ENCODE measurements around the gene MUC4. TPM values are rescaled to one million over a fixed set of nuclear protein-coding genes. Genes with fewer than 3 reads are reported as not detected.
"Not testable (repeated sequence)": the region's sequence is repeated elsewhere in the genome, so short reads cannot be mapped to it uniquely, and the experiment has no call there.

Gene MUC4
- total and polyA plus RNA-seq, 5 donors, result 0.02 to 0.12 TPM; not detected in 3

DNA sequence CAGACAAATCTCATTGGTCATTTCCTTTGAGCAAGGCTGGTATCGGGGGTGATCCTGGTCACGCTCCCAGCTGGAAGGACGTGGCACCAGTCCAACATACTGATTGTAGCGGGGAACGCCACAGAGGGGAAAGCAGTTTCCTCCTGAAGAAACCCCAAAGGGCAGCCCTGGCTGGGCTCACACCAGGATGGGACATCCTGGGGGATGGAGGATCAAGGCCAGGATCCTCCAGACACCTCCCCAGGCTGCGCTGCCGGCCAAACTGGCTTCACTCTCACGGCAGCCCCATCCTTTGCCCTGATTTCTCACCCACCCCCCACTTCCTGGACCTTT is 54.3 kb downstream of the MUC4 start:
- intact Hi-C loops (cut with DNase I), result no loop called here
- 10% methylated on average over 8 of the region's 8 CpGs for WGBS
- H3K4me1 ChIP-seq (ENCODE audit: control insufficient read depth, insufficient read depth, low read length), result no peaks in the 10 kb centered on the region
- ATAC-seq, result peak in 1 of 2 donors; percentile 16
- no peak overlapping the region for H3K4me3 ChIP-seq (ENCODE audit: low read length)
- no peaks in the 10 kb centered on the region for H3K9me3 ChIP-seq (ENCODE audit: control insufficient read depth, low read length)
- H3K27ac ChIP-seq (ENCODE audit: low read length), result no peak overlapping the region
- peak in 1 of 3 donors; percentile 63 for DNase-seq
- no peaks in the 10 kb centered on the region for H3K27me3 ChIP-seq (ENCODE audit: control insufficient read depth, insufficient read depth)

DNA sequence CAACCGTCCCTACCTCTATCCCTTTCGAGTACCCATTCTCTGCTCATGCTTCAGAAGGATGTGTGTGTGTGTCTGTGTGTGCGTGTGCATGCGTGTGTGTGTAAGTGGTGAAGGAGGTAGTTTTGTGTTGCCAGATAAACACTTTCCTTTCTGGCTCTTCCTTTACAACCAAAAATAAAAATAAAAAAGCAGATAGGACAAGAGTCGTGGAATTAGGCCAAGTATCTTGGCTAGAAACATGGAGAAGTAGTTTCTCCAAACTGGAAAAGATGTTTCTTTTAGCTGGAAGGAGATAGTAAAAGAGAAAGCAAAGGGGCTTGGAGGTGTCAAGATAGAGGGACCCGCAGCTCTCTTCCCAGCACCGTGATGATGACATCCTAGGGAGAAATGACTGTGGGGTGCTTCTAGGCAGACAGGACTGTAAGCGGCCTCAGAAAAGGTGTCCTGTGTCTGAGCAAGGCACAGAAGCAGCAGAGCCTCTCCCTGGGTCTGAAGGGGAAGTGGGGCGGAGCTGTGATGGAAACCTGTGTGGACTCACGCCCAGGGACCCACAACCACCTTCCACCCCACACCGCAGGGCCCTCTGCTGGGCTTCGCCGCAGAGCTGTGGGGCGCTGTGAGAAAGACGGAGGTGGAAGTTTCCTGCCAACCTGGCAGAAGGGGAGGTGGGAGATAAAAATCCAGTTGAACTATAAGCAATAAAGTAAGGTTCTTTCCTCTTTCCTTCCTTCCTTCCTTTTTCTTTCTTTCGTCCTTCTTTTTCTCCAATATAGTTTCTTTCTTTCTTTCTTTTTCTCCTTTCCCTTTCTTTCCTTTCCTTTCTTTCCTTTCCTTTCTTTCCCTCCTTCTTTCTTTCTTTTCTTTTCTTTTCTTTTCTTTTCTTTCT is 55.7 kb downstream of the MUC4 start:
- Histone ChIP-seq H3K9me3 (ENCODE audit: control insufficient read depth, low read length) (no peaks in the 10 kb centered on the region), H3K27ac (ENCODE audit: low read length) (no peak overlapping the region), H3K4me1 (ENCODE audit: control insufficient read depth, insufficient read depth, low read length) (no peaks in the 10 kb centered on the region), H3K4me3 (ENCODE audit: low read length) (no peak overlapping the region), H3K27me3 (ENCODE audit: control insufficient read depth, insufficient read depth) (no peaks in the 10 kb centered on the region)
- intact Hi-C loops (cut with DNase I), result no loop called here
- ATAC-seq, result no peak
- DNase-seq, result peak in 1 of 3 donors; percentile 66
- WGBS, result 55% methylated on average over 16 of the region's 16 CpGs

DNA sequence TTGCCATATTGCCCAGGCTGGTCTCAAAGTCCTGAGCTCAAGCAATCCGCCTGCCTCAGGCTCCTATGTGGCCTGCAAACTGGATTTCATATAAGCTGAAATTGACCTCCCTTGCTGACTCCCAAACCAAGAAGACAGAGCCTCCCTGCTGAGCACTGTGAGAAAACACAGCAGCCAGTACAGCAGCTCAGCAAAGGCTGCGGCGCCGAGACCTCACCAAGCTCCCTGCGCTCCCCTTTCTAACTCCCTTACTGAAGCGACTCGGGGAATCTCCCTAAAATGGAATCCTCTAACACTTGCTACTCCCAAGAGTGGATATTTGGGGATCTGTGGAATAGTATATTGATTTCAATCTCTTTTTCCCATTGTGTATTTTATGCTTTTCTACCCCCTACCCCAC is 56.3 kb downstream of the MUC4 start:
- H3K27me3 ChIP-seq (ENCODE audit: control insufficient read depth, insufficient read depth), result no peaks in the 10 kb centered on the region
- no peak overlapping the region for H3K27ac ChIP-seq (ENCODE audit: low read length)
- ATAC-seq, result no peak
- no peak overlapping the region for H3K4me3 ChIP-seq (ENCODE audit: low read length)
- DNase-seq, result no peak
- intact Hi-C loops (cut with DNase I), result no loop called here
- 70% methylated on average over 7 of the region's 7 CpGs for WGBS
- no peaks in the 10 kb centered on the region for H3K4me1 ChIP-seq (ENCODE audit: control insufficient read depth, insufficient read depth, low read length)
- H3K9me3 ChIP-seq (ENCODE audit: control insufficient read depth, low read length), result no peaks in the 10 kb centered on the region

DNA sequence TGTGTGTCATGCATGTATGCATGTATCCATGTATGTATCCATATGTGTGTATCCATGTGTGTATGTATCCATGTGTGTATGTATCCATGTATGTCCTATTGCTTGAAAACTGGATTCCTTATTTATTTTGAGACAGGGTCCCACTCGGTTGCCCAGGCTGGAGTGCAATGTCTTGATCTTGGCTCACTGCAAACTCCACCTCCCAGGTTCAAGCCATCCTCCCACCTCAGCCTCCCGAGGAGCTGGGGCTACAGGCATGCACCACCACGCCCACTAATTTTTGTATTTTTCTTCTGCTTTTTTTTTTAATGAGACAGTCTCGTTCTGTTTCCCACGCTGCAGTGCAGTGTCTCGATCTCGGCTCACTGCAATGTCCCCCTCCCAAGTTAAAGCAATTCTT is 56.8 kb downstream of the MUC4 start:
- H3K27me3 ChIP-seq (ENCODE audit: control insufficient read depth, insufficient read depth), result no peaks in the 10 kb centered on the region
- 87% methylated on average over 7 of the region's 7 CpGs for WGBS
- intact Hi-C loops (cut with DNase I), result no loop called here

DNA sequence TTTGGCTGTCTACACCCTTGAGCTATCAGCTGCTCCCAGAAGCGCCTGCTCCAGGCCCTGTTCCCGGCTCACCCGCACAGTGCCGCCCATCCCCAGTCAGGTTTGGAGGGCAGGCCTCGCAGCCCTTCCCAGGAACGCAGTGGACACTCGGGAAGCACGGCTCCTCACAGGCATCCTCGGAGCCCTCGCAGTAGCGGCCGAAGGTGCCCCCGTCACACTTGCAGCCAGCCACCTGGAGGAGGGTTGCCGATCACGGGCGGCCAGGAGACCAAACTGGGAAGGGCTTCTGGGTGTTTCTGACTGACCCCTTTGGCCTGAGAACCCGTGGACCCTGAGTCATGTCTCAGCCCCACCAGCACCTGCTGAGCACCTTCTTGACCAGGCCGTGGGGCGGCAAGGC is 57.6 kb downstream of the MUC4 start:
- ATAC-seq (no peak), DNase-seq (no peak)
- 94% methylated on average over 19 of the region's 19 CpGs for WGBS
- Histone ChIP-seq H3K27me3 (ENCODE audit: control insufficient read depth, insufficient read depth) (no peaks in the 10 kb centered on the region), H3K4me1 (ENCODE audit: control insufficient read depth, insufficient read depth, low read length) (no peaks in the 10 kb centered on the region), H3K4me3 (ENCODE audit: low read length) (no peak overlapping the region), H3K9me3 (ENCODE audit: control insufficient read depth, low read length) (no peaks in the 10 kb centered on the region), H3K27ac (ENCODE audit: low read length) (no peak overlapping the region)
- intact Hi-C loops (cut with DNase I), result no loop called here

More for the DNA sequence above, 56.8 kb downstream of the MUC4 start:
- H3K27ac ChIP-seq (ENCODE audit: low read length), result no peak overlapping the region
- no peaks in the 10 kb centered on the region for H3K9me3 ChIP-seq (ENCODE audit: control insufficient read depth, low read length)
- no peak for ATAC-seq
- no peak for DNase-seq
- H3K4me3 ChIP-seq (ENCODE audit: low read length), result no peak overlapping the region
- H3K4me1 ChIP-seq (ENCODE audit: control insufficient read depth, insufficient read depth, low read length), result no peaks in the 10 kb centered on the region

DNA sequence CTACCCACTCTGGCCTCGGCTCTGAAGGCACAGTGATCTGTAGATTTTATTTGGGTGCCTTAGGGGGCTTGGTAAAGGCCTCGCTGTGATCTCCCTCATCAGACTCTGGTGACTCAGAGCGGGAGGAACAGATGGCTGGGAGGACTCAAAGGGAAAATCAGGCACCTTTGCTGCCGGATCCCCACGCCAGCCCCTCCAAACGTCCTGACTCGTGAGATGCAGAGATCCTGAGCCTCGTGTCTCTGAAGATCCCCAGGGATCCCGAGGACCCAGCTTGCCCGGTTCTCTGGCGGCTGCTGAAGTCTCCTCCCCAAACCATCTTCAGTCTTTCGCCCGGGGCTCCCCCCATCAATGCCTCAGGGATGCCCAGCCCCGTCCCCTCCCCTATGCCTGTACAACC is 58.1 kb downstream of the MUC4 start:
- 84% methylated on average over 14 of the region's 14 CpGs for WGBS
- ATAC-seq, result no peak
- H3K27me3 ChIP-seq (ENCODE audit: control insufficient read depth, insufficient read depth), result no peaks in the 10 kb centered on the region

DNA sequence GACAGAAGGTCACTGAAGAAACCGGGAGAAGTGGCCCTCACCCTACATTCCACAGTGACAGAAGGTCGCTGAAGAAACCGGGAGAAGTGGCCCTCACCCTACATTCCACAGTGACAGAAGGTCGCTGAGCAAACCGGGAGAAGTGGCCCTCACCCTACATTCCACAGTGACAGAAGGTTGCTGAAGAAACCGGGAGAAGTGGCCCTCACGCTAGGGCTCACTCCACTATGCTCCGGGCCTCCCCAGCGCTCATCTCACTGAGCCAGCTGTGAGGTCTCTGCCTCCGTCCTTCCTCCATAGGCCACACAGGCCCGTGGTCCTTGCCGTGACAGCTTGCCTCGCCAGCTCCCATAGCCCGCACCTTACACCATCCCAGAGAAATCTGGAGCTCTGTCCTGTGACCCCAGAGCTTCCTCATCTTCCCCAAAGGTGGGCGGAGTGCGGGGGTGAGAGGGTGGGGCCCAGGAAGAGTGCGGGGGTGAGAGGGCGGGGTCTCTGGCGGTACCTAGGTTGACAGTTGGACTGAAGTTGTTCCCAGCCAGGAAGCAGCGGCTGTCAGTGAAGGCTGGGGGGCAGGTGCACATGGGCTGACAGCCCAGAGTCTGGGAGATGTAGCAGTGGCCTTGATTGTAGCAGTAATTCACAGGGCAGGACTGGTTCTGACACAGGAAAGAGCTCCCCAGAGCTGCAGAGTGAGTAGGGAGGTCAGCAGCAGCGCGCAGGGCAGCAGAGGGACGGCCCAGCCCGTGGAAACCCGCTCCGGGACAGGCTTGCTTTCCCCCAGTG is 59.0 kb downstream of the MUC4 start:
- no peak for DNase-seq
- ATAC-seq, result no peak
- Histone ChIP-seq H3K27me3 (ENCODE audit: control insufficient read depth, insufficient read depth) (no peaks in the 10 kb centered on the region), H3K4me1 (ENCODE audit: control insufficient read depth, insufficient read depth, low read length) (no peaks in the 10 kb centered on the region), H3K27ac (ENCODE audit: low read length) (no peak overlapping the region), H3K9me3 (ENCODE audit: control insufficient read depth, low read length) (no peaks in the 10 kb centered on the region), H3K4me3 (ENCODE audit: low read length) (no peak overlapping the region)
- 80% methylated on average over 26 of the region's 26 CpGs for WGBS
- intact Hi-C loops (cut with DNase I), result no loop called here

More for the DNA sequence above, 58.1 kb downstream of the MUC4 start:
- DNase-seq, result no peak
- no peaks in the 10 kb centered on the region for H3K9me3 ChIP-seq (ENCODE audit: control insufficient read depth, low read length)
- H3K4me3 ChIP-seq (ENCODE audit: low read length), result no peak overlapping the region
- H3K27ac ChIP-seq (ENCODE audit: low read length), result no peak overlapping the region
- intact Hi-C loops (cut with DNase I), result no loop called here
- no peaks in the 10 kb centered on the region for H3K4me1 ChIP-seq (ENCODE audit: control insufficient read depth, insufficient read depth, low read length)

DNA sequence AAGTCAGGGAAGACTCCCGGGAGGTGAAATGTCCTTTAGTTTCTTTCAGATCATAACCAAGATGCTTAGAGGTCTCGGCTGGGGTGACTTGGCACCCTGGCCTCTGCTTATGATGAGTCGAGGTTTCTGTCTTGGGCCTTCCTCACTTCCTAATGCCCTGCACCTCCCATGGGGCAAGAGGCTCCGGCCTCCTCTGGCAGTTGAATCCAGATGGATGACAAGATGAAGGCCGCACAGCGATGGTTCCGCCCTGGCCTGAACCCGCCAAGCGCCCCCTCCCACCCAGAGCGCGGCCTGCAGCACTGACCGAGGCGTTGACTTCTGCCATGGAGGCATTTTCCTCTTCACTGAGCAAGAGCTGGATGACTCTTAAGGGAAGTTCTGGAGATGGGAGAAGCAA is 59.7 kb downstream of the MUC4 start:
- H3K27ac ChIP-seq (ENCODE audit: low read length), result no peak overlapping the region
- H3K4me1 ChIP-seq (ENCODE audit: control insufficient read depth, insufficient read depth, low read length), result no peaks in the 10 kb centered on the region
- H3K9me3 ChIP-seq (ENCODE audit: control insufficient read depth, low read length), result no peaks in the 10 kb centered on the region
- DNase-seq (no peak), ATAC-seq (no peak)
- intact Hi-C loops (cut with DNase I), result no loop called here
- 92% methylated on average over 13 of the region's 13 CpGs for WGBS
- no peaks in the 10 kb centered on the region for H3K27me3 ChIP-seq (ENCODE audit: control insufficient read depth, insufficient read depth)
- H3K4me3 ChIP-seq (ENCODE audit: low read length), result no peak overlapping the region

DNA sequence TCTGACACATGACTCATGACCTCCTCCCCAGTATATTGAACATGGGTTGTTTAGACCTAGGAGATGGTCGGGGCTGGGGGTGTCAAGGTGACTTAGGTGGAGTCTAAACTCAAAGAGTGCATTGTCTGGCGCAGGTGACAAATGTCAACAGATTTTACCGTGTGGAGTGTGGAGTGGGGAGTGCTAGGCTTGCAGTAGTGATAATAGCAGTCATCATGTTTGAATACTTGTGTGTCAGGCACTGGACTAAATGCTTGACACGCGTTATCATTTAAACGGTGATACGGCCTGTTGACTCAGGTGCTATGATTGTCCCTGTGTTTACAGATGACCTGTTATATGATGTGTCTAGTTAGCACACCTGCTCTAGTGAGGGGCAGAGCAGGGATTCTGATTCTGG is 60.2 kb downstream of the MUC4 start:
- no peak overlapping the region for H3K27ac ChIP-seq (ENCODE audit: low read length)
- WGBS, result 69% methylated on average over 7 of the region's 7 CpGs
- DNase-seq, result no peak
- H3K4me3 ChIP-seq (ENCODE audit: low read length), result no peak overlapping the region
- ATAC-seq, result no peak
- no peaks in the 10 kb centered on the region for H3K27me3 ChIP-seq (ENCODE audit: control insufficient read depth, insufficient read depth)
- H3K9me3 ChIP-seq (ENCODE audit: control insufficient read depth, low read length), result no peaks in the 10 kb centered on the region
- intact Hi-C loops (cut with DNase I), result no loop called here
- H3K4me1 ChIP-seq (ENCODE audit: control insufficient read depth, insufficient read depth, low read length), result no peaks in the 10 kb centered on the region

DNA sequence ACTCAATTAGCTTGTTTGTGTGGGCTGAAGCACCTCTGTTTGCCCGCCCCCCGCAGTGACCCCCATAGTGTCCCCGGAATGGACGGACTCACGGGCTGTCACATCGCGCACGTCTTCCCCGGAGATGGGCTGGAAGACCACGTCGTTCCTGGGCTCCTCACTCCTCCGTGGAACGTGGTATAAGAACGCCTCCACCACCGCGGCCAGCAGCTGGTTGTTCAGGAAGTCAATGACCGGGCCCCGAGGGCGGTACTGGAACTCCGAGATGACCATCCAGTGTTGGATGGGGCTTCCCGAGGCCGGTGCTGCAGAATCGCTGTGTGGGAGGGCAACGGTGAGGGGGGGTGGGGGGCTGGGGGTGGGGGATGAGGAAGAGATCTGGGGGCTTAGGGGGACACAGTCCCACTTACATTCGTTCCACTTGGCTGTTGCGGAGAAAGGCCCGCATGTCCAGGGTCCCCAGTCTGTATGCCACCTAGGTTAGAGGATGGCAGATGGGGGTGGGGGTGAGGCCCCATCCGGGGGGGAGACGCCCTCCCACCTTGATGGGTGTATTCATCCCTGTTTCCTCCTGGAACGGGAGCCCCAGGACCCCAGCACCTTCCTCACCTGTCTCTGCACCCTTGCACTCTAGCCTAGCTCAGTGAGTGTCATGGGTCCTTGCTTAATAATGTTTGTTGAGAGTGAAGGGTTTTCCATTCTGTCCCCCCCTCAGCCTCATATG is 60.8 kb downstream of the MUC4 start:
- WGBS, result 84% methylated on average over 30 of the region's 30 CpGs
- no peaks in the 10 kb centered on the region for H3K27me3 ChIP-seq (ENCODE audit: control insufficient read depth, insufficient read depth)
- DNase-seq, result no peak
- no peak for ATAC-seq
- no peak overlapping the region for H3K27ac ChIP-seq (ENCODE audit: low read length)
- H3K9me3 ChIP-seq (ENCODE audit: control insufficient read depth, low read length), result no peaks in the 10 kb centered on the region
- no peaks in the 10 kb centered on the region for H3K4me1 ChIP-seq (ENCODE audit: control insufficient read depth, insufficient read depth, low read length)
- intact Hi-C loops (cut with DNase I), result no loop called here
- H3K4me3 ChIP-seq (ENCODE audit: low read length), result no peak overlapping the region

DNA sequence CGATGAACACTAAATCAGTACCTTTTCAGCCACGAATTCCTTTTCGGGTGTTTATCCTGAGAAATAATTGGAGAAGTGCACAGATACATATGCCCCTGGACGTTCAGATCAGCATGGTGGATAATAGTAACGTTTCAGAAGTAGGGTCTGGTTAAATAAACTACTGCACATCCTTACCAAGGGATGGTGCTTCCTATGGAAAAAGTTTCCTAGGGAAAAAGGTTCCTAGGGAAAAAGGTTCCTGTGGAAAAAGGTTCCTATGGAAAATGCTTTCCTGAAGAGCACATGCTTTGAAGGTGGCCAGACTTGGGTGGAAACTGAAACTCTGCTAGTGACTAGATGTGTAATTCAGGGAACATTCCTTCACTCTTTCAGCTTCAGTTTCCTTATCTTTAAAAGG is 62.6 kb downstream of the MUC4 start:
- H3K4me3 ChIP-seq (ENCODE audit: low read length); H3K27me3 ChIP-seq (ENCODE audit: control insufficient read depth, insufficient read depth); H3K4me1 ChIP-seq (ENCODE audit: control insufficient read depth, insufficient read depth, low read length); H3K9me3 ChIP-seq (ENCODE audit: control insufficient read depth, low read length); DNase-seq; H3K27ac ChIP-seq (ENCODE audit: low read length); intact Hi-C loops (cut with DNase I); ATAC-seq: not testable (repeated sequence)
- WGBS, result 80% methylated on average over 5 of the region's 5 CpGs
